Adrenal gland (tissue), 5 donors: ENCODE measurements around the gene NXPE3.

Experiments
- CTCF ChIP-seq, 6 experiments: fragments of 450-650 bp in 4 of 6; fragments of 200-600 bp in 2 of 6; sonication (generic) in 1 of 6; IDR thresholded peaks; 1 replicate in 5 of 6; 2 replicates in 1 of 6; pipeline versions ENCODE4 v1.5.1 to v1.8.0; 2016 to 2021; ENCODE audit warnings: antibody characterized with exemption in 6 of 6, mild to moderate bottlenecking in 2 of 6, moderate library complexity in 1 of 6
- POLR2A ChIP-seq, 2 donors: fragments of 450-650 bp; IDR thresholded peaks; one replicate each; pipeline ENCODE4 v1.6.1; 2017; ENCODE audit warnings: antibody characterized with exemption in 2 of 2, mild to moderate bottlenecking in 2 of 2, moderate library complexity in 1 of 2
- donor health status: DM: no; HTN: no; CAD: no.

DNA sequence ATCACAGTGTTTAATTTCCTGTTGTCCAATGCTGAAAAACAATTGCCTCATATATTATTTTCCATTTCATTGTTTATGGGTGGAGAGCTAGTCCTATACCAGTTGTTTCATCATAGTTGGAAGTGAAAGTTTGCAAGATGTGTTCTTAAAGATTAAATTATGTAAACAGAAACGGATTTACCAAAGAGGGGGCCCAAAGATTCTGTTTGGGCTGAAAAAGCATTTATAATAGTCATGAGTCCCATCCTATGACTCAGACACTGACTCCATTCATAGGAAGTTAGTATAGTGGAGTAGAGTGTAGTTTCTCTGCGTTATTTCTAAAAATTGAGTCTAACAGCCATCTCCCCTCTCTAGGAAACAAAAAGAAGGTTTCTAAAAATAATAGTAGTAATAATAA lies 94.6 kb downstream of the NXPE3 start:
- TF ChIP-seq CTCF (IDR thresholded peaks at IDR 0.05) (no peak), POLR2A (IDR thresholded peaks at IDR 0.05) (no peak)
